Ishikawa (cell line): Measurements from ENCODE around the gene PISD.

ENCODE experiments used
- CEBPB ChIP-seq: IDR thresholded peaks from 2 replicates; pipeline ENCODE4 v1.6.1; 2012
- EGR1 ChIP-seq: IDR thresholded peaks from 2 replicates; pipeline ENCODE4 v1.6.1; 2012
- EP300 ChIP-seq: IDR thresholded peaks from 2 replicates; pipeline ENCODE4 v1.6.1; 2012; ENCODE audit warnings: borderline replicate concordance
- NFIC ChIP-seq: IDR thresholded peaks from 2 replicates; pipeline ENCODE4 v1.6.1; 2012
- RAD21 ChIP-seq: IDR thresholded peaks from 2 replicates; pipeline ENCODE4 v1.6.1; 2012; ENCODE audit warnings: low read depth
- REST ChIP-seq: IDR thresholded peaks from 2 replicates; pipeline ENCODE4 v1.6.1; 2012; ENCODE audit warnings: low read depth, mild to moderate bottlenecking
- TAF1 ChIP-seq: IDR thresholded peaks from 2 replicates; pipeline ENCODE4 v1.6.1; 2012; ENCODE audit warnings: low read depth, mild to moderate bottlenecking
- USF1 ChIP-seq: IDR thresholded peaks from 2 replicates; pipeline ENCODE4 v1.6.1; 2012
- YY1 ChIP-seq: IDR thresholded peaks from 2 replicates; pipeline ENCODE4 v1.6.1; 2012; ENCODE audit warnings: low read depth
- TF ChIP-seq, protein P1 (sequence below): IDR thresholded peaks from 2 replicates; pipeline ENCODE4 v1.6.1; 2012

- TF ChIP-seq CEBPB (no peak), YY1 (no peak), REST (no peak), USF1 (no peak), EP300 (no peak), TAF1 (no peak), NFIC (no peak), EGR1 (no peak), RAD21 (no peak)
- TF ChIP-seq, protein P1, sequence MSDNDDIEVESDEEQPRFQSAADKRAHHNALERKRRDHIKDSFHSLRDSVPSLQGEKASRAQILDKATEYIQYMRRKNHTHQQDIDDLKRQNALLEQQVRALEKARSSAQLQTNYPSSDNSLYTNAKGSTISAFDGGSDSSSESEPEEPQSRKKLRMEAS = no peak
Measured at GRCh38 chr22:31691408-31691807, 29.4 kb upstream of the PISD start.
